ENCODE measurements around the gene USH1C.

DNA sequence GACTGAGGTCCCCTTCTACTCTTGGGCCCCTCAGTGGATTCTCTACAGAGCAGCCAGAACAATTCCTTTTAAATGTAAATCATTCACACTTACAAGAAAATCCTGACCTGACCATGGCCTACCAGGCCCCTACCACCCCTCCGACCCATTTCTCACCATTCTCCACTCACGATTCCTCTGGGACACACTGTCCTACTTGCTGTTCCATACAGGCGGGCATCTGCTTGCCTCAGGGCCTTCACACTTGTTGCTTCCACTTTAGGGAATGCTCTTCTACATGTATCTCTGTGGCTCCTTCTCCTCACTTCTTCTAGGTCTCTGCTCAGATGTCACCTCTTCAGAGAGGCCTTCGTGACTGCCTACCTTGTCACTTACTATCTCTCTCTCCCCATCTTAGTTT, 3.4 kb downstream of the USH1C start:
- TF ChIP-seq, protein P1, sequence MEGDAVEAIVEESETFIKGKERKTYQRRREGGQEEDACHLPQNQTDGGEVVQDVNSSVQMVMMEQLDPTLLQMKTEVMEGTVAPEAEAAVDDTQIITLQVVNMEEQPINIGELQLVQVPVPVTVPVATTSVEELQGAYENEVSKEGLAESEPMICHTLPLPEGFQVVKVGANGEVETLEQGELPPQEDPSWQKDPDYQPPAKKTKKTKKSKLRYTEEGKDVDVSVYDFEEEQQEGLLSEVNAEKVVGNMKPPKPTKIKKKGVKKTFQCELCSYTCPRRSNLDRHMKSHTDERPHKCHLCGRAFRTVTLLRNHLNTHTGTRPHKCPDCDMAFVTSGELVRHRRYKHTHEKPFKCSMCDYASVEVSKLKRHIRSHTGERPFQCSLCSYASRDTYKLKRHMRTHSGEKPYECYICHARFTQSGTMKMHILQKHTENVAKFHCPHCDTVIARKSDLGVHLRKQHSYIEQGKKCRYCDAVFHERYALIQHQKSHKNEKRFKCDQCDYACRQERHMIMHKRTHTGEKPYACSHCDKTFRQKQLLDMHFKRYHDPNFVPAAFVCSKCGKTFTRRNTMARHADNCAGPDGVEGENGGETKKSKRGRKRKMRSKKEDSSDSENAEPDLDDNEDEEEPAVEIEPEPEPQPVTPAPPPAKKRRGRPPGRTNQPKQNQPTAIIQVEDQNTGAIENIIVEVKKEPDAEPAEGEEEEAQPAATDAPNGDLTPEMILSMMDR (IDR thresholded peaks at IDR 0.05) = no peak
- no peak for TF ChIP-seq POLR2A (IDR thresholded peaks at IDR 0.05)

Measured in prostate gland (tissue), 2 donors.